ENCODE data around the gene SLC35B2. TPM values are rescaled to one million over a fixed set of nuclear protein-coding genes. Genes with fewer than 3 reads are reported as not detected.

The SLC35B2 gene
- total and polyA plus RNA-seq, 10 donors: 17.6 to 30.4 (median 24.0) TPM

DNA sequence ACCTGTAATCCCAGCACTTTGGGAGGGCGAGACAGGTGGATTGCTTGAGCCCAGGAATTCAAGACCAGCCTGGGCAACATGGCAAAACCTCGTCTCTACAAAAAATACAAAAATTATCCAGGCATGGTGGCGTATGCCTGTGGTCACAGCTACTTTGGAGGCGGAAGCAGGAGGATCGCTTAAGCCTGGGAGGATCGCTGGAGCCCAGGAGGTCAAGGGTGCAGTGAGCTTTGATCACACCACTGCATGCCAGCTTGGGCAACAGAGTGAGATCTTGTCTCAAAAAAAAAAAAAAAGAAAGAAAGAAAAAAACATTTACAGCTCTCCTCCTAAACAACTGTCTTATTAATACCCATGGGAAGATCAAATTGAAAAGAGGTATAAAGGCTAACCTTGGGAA is 49.4 kb downstream of the SLC35B2 start:
- intact Hi-C loops (cut with DNase I; ENCODE audit: low total_unique reads): no loop called here
- TF ChIP-seq POLR2A (IDR thresholded peaks at IDR 0.05) (no peak), POLR2AphosphoS5 (IDR thresholded peaks at IDR 0.05) (no peak)
- TF ChIP-seq, protein P1, sequence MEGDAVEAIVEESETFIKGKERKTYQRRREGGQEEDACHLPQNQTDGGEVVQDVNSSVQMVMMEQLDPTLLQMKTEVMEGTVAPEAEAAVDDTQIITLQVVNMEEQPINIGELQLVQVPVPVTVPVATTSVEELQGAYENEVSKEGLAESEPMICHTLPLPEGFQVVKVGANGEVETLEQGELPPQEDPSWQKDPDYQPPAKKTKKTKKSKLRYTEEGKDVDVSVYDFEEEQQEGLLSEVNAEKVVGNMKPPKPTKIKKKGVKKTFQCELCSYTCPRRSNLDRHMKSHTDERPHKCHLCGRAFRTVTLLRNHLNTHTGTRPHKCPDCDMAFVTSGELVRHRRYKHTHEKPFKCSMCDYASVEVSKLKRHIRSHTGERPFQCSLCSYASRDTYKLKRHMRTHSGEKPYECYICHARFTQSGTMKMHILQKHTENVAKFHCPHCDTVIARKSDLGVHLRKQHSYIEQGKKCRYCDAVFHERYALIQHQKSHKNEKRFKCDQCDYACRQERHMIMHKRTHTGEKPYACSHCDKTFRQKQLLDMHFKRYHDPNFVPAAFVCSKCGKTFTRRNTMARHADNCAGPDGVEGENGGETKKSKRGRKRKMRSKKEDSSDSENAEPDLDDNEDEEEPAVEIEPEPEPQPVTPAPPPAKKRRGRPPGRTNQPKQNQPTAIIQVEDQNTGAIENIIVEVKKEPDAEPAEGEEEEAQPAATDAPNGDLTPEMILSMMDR (IDR thresholded peaks at IDR 0.05 in 8 of 11, conservative IDR thresholded peaks at IDR 0.05 in 3 of 11): no peak
- H3K4me1 ChIP-seq: peaks cover 0 to 6% (median 0%) of the 10 kb centered on the region in 6 donors
- no peak overlapping the region for H3K4me3 ChIP-seq
- H3K36me3 ChIP-seq: no peaks in the 10 kb centered on the region
- H3K27ac ChIP-seq: no peak overlapping the region
- DNase-seq: peak; percentile 31
- no peaks in the 10 kb centered on the region for H3K27me3 ChIP-seq (replicated peaks in 1 of 7)
- 86 to 94% (median 90%) methylated on average over 6 of the region's 6 CpGs for WGBS, 5 donors
- no peaks in the 10 kb centered on the region for H3K9me3 ChIP-seq

Small RNAs within 50 kb of the gene (small RNA-seq; reads per million reads assigned to genes)
- gene RN7SL811P: 0 reads per million in 4 donors

Other genes starting within 250 kb of the SLC35B2 start
- gene MRPL14, start 130.1 kb downstream of the SLC35B2 start, total RNA-seq: 10 to 100 TPM; 20.2 to 31.7 (median 23.8) TPM
- gene MRPL14, start 130.1 kb downstream of the SLC35B2 start, polyA plus RNA-seq: 10 to 100 TPM; 34.8 to 55.3 (median 41.4) TPM
- 10 to 100 TPM; 12.3 to 24.8 (median 19.4) TPM for gene TMEM63B, start 130.0 kb downstream of the SLC35B2 start, total RNA-seq
- 1 to 10 TPM; 2.8 to 8.5 (median 3.5) TPM for gene TMEM63B, start 130.0 kb downstream of the SLC35B2 start, polyA plus RNA-seq
- gene CAPN11, start 98.7 kb downstream of the SLC35B2 start, total RNA-seq: under 1 TPM in 4 of 7 donors, not detected in 3; 0.13 to 0.26 (median 0.20) TPM
- gene CAPN11, start 98.7 kb downstream of the SLC35B2 start, polyA plus RNA-seq: under 1 TPM; 0.12 to 0.19 (median 0.17) TPM
- 1 to 10 TPM in 3 of 7 donors, under 1 TPM in 3, not detected in 1; 0.34 to 1.5 (median 0.87) TPM for gene MYMX, start 40.6 kb downstream of the SLC35B2 start, total RNA-seq
- gene MYMX, start 40.6 kb downstream of the SLC35B2 start, polyA plus RNA-seq: 1 to 10 TPM in 1 of 3 donors, under 1 TPM in 1, not detected in 1; 0.42 to 1.4 TPM
- 10 to 100 TPM; 28.3 to 49.4 (median 33.7) TPM for gene SLC29A1, start 33.9 kb downstream of the SLC35B2 start, total RNA-seq
- gene SLC29A1, start 33.9 kb downstream of the SLC35B2 start, polyA plus RNA-seq: 10 to 100 TPM in 1 of 3 donors, 1 to 10 TPM in 2; 8.5 to 18.4 (median 9.2) TPM
- 100 to 1,000 TPM; 372 to 546 (median 415) TPM for gene HSP90AB1, start 10.4 kb downstream of the SLC35B2 start, total RNA-seq
- gene HSP90AB1, start 10.4 kb downstream of the SLC35B2 start, polyA plus RNA-seq: 100 to 1,000 TPM; 196 to 330 (median 302) TPM
- gene NFKBIE, start 8.0 kb upstream of the SLC35B2 start, total RNA-seq: 10 to 100 TPM; 32.2 to 89.7 (median 60.7) TPM
- 10 to 100 TPM; 41.3 to 49.8 (median 42.3) TPM for gene NFKBIE, start 8.0 kb upstream of the SLC35B2 start, polyA plus RNA-seq
- under 1 TPM in 1 of 7 donors, not detected in 6; 0.17 TPM for gene TMEM151B, start 12.9 kb upstream of the SLC35B2 start, total RNA-seq
- under 1 TPM in 2 of 3 donors, not detected in 1; 0.03 to 0.11 TPM for gene TMEM151B, start 12.9 kb upstream of the SLC35B2 start, polyA plus RNA-seq
- 10 to 100 TPM; 11.0 to 16.8 (median 14.6) TPM for gene AARS2, start 55.8 kb upstream of the SLC35B2 start, total RNA-seq
- 1 to 10 TPM; 3.5 to 6.7 (median 3.7) TPM for gene AARS2, start 55.8 kb upstream of the SLC35B2 start, polyA plus RNA-seq
- gene SPATS1, start 85.1 kb upstream of the SLC35B2 start, total RNA-seq: not detected
- gene SPATS1, start 85.1 kb upstream of the SLC35B2 start, polyA plus RNA-seq: not detected
- gene CDC5L, start 130.2 kb upstream of the SLC35B2 start, total RNA-seq: 10 to 100 TPM; 17.4 to 20.3 (median 18.6) TPM
- 1 to 10 TPM; 5.3 to 8.0 (median 7.4) TPM for gene CDC5L, start 130.2 kb upstream of the SLC35B2 start, polyA plus RNA-seq

Measured in spleen (tissue), 11 donors.